Activated T-helper 2 cell treated with anti-CD3 and anti-CD28 coated beads, Interferon-gamma antibody, Interleukin-2, Interleukin-4, amounts not matched to agents 10 μg/mL and 5 μg/mL and 100 μg/mL, durations not matched to agents 14 hours and 24 hours and 36 hours (primary cell): ENCODE results near the gene PLEKHM2. TPM values are rescaled to one million over a fixed set of nuclear protein-coding genes. Genes with fewer than 3 reads are reported as not detected.

ENCODE experiments used
- DNase-seq: peaks from one replicate; pipeline ENCODE4 v3.0.0; 2021; ENCODE audit warnings: low spot score
- H3K27ac Mint-ChIP-seq: one replicate; pipeline ENCODE4 v1.8.0; 2021; ENCODE audit warnings: mixed read lengths
- H3K27me3 Mint-ChIP-seq: one replicate; pipeline ENCODE4 v1.8.0; 2021; ENCODE audit warnings: low read depth, mixed read lengths
- H3K36me3 Mint-ChIP-seq: one replicate; pipeline ENCODE4 v1.8.0; 2021; ENCODE audit warnings: low read depth, mixed read lengths
- H3K4me1 Mint-ChIP-seq: one replicate; pipeline ENCODE4 v1.8.0; 2021; ENCODE audit warnings: low read depth, mixed read lengths
- H3K4me3 Mint-ChIP-seq: one replicate; pipeline ENCODE4 v1.8.0; 2021; ENCODE audit warnings: low read depth, mild to moderate bottlenecking, moderate library complexity, mixed read lengths
- H3K9me3 Mint-ChIP-seq: one replicate; pipeline ENCODE4 v1.8.0; 2021; ENCODE audit warnings: mixed read lengths
- intact Hi-C: fragments of 100-400 bp; cut with micrococcal nuclease; formaldehyde crosslinking; loops from one replicate; pipeline ENCODE4 v1.15.1; 2023
- total RNA-seq: library from RNA; stranded (reverse); gene quantifications from 2 replicates; pipeline ENCODE4 v1.2.3, GENCODE V29; 2022

PLEKHM2 gene
- total RNA-seq, 1 donor from 2014 or later = 61.6 TPM

GRCh38 chr1:15770313-15770962, 86.3 kb downstream of the PLEKHM2 start:
- Mint-ChIP-seq H3K27me3 (peaks cover 2% of the 10 kb centered on the region), H3K4me1 (no peaks in the 10 kb centered on the region), H3K27ac (no peak overlapping the region), H3K9me3 (no peaks in the 10 kb centered on the region), H3K4me3 (no peak overlapping the region), H3K36me3 (no peaks in the 10 kb centered on the region)
- intact Hi-C loops = no loop called here
- DNase-seq = no peak

- no peak for DNase-seq
- Mint-ChIP-seq H3K36me3 (no peaks in the 10 kb centered on the region), H3K4me1 (no peaks in the 10 kb centered on the region), H3K9me3 (no peaks in the 10 kb centered on the region), H3K27ac (no peak overlapping the region), H3K27me3 (peaks cover 3% of the 10 kb centered on the region), H3K4me3 (no peak overlapping the region)
- intact Hi-C loops = no loop called here
These were observed 87.9 kb downstream of the PLEKHM2 start for GRCh38 chr1:15771836-15772515.

- no peak for DNase-seq
- H3K27me3 Mint-ChIP-seq = peaks cover 4% of the 10 kb centered on the region
- H3K36me3 Mint-ChIP-seq = no peaks in the 10 kb centered on the region
- no peaks in the 10 kb centered on the region for H3K9me3 Mint-ChIP-seq
- no peak overlapping the region for H3K4me3 Mint-ChIP-seq
- H3K4me1 Mint-ChIP-seq = no peaks in the 10 kb centered on the region
- intact Hi-C loops = no loop called here
- no peak overlapping the region for H3K27ac Mint-ChIP-seq
These were observed 91.6 kb downstream of the PLEKHM2 start for GRCh38 chr1:15775706-15776105.

GRCh38 chr1:15777909-15778707, 94.0 kb downstream of the PLEKHM2 start:
- no peak overlapping the region for H3K4me3 Mint-ChIP-seq
- intact Hi-C loops = no loop called here
- peaks cover 2% of the 10 kb centered on the region for H3K27me3 Mint-ChIP-seq
- no peak for DNase-seq
- no peaks in the 10 kb centered on the region for H3K4me1 Mint-ChIP-seq
- no peak overlapping the region for H3K27ac Mint-ChIP-seq
- H3K36me3 Mint-ChIP-seq = no peaks in the 10 kb centered on the region
- H3K9me3 Mint-ChIP-seq = no peaks in the 10 kb centered on the region

Other genes starting within 250 kb of the PLEKHM2 start
- gene CTRC, start 245.9 kb upstream of the PLEKHM2 start, total RNA-seq = 0.34 and 0.64 TPM in 2 replicates
- gene CELA2A, start 227.6 kb upstream of the PLEKHM2 start, total RNA-seq = not detected in 2 replicates
- gene CELA2B, start 208.2 kb upstream of the PLEKHM2 start, total RNA-seq = not detected in 2 replicates
- gene CASP9, start 160.1 kb upstream of the PLEKHM2 start, total RNA-seq = 18.6 and 19.4 TPM in 2 replicates
- 10.9 and 18.7 TPM in 2 replicates for gene DNAJC16, start 157.5 kb upstream of the PLEKHM2 start, total RNA-seq
- gene AGMAT, start 99.3 kb upstream of the PLEKHM2 start, total RNA-seq = 30.1 and 32.5 TPM in 2 replicates
- gene DDI2, start 66.9 kb upstream of the PLEKHM2 start, total RNA-seq = 46.4 and 47.7 TPM in 2 replicates
- gene SLC25A34, start 51.9 kb downstream of the PLEKHM2 start, total RNA-seq = 1.1 and 1.6 TPM in 2 replicates
- not detected in 2 replicates for gene TMEM82, start 58.2 kb downstream of the PLEKHM2 start, total RNA-seq
- not detected in 2 replicates for gene FBLIM1, start 74.5 kb downstream of the PLEKHM2 start, total RNA-seq
- gene UQCRHL, start 123.3 kb downstream of the PLEKHM2 start, total RNA-seq = 1.5 and 1.6 TPM in 2 replicates
- 75.0 and 75.9 TPM in 2 replicates for gene SPEN, start 163.4 kb downstream of the PLEKHM2 start, total RNA-seq